Vagina (tissue), 2 donors: ENCODE measurements around the gene ARMH1.

Source experiments
- CTCF ChIP-seq, 3 experiments: fragments of 450-650 bp in 2 of 3; fragments of 200-600 bp in 1 of 3; sonication (generic) in 1 of 3; IDR thresholded peaks; one replicate each; pipeline ENCODE4 v1.5.1; 2017 to 2019; ENCODE audit warnings: antibody characterized with exemption in 3 of 3, mild to moderate bottlenecking in 2 of 3, moderate library complexity in 2 of 3
- POLR2A ChIP-seq, 2 donors: fragments of 450-650 bp; IDR thresholded peaks; one replicate each; pipeline ENCODE4 v1.6.1; 2017; ENCODE audit warnings: antibody characterized with exemption in 2 of 2, mild to moderate bottlenecking in 2 of 2, moderate library complexity in 2 of 2

GRCh38 chr1:44664730-44665370 lies 9.7 kb upstream of the ARMH1 start:
- TF ChIP-seq CTCF (IDR thresholded peaks at IDR 0.05) (no peak), POLR2A (IDR thresholded peaks at IDR 0.05) (no peak)
